Hematopoietic multipotent progenitor cell (in vitro differentiated cells): ENCODE results near the gene GSG1L2. TPM values are rescaled to one million over a fixed set of nuclear protein-coding genes. Genes with fewer than 3 reads are reported as not detected.

Experiments used
- total RNA-seq: library from RNA; depleted of rRNA; stranded (reverse); fragments of >200 nt; gene quantifications from one replicate; pipeline ENCODE4 v1.2.3, GENCODE V29; 2012

Gene GSG1L2
- total RNA-seq, 1 donor, result not detected

Other genes with a start within 250 kb of the GSG1L2 start
- gene STX8, start 246.3 kb downstream of the GSG1L2 start, total RNA-seq, result 19.7 TPM
- gene CFAP52, start 245.4 kb downstream of the GSG1L2 start, total RNA-seq, result under 0.01 TPM
- 3.8 TPM for gene USP43, start 176.6 kb downstream of the GSG1L2 start, total RNA-seq
- not detected for gene DHRS7C, start 30.5 kb downstream of the GSG1L2 start, total RNA-seq
- gene GLP2R, start 3.8 kb upstream of the GSG1L2 start, total RNA-seq, result not detected
- 0.27 TPM for gene RCVRN, start 83.2 kb upstream of the GSG1L2 start, total RNA-seq